SK-N-SH (cell line): ENCODE data around the gene OPCML. TPM values are rescaled to one million over a fixed set of nuclear protein-coding genes. Genes with fewer than 3 reads are reported as not detected.

Source experiments
- CTCF ChIA-PET: fragments of 300-600, 350-600 bp; formaldehyde crosslinking; extraction: SDS; loops from one replicate; lab custom pipeline; 2021; lab: Yijun Ruan, JAX
- POLR2A ChIA-PET: fragments of 350-600 bp; sonication (Branson Sonifier 250); formaldehyde crosslinking; extraction: SDS; loops from one replicate; lab custom pipeline; 2020; ENCODE audit warnings: antibody characterized with exemption, inconsistent platforms; lab: Yijun Ruan, JAX
- DNase-seq: peaks from one replicate; pipeline ENCODE4 v3.0.0; 2012
- H2AFZ ChIP-seq: fragments of 200-600 bp; sonication (generic); 2 replicates; pipeline ENCODE4 v1.8.1; 2016; ENCODE audit warnings: antibody characterized with exemption, mild to moderate bottlenecking, low read depth
- H3F3A ChIP-seq: fragments of 200-600 bp; sonication (generic); replicated peaks from 2 replicates; pipeline ENCODE3; 2016; ENCODE audit warnings: antibody characterized with exemption, mild to moderate bottlenecking; ENCODE audit not compliant: insufficient read depth
- H3K27ac ChIP-seq, 2 experiments: fragments of 200-500 bp in 1 of 2; fragments of 200-600 bp in 1 of 2; sonication (Bioruptor generic) in 1 of 2; sonication (generic), shearing (Covaris generic) in 1 of 2; 2 replicates each; pipeline versions ENCODE4 v1.5.1 to v1.6.1; 2014 to 2016; ENCODE audit warnings: low read depth in 2 of 2, inconsistent platforms in 1 of 2, low read length in 1 of 2, mild to moderate bottlenecking in 1 of 2, mixed read lengths in 1 of 2
- H3K27me3 ChIP-seq: fragments of 200-600 bp; sonication (generic), shearing (Covaris generic); 2 replicates; pipeline ENCODE4 v1.6.1; 2016; ENCODE audit warnings: mixed run types; ENCODE audit not compliant: insufficient read depth
- H3K36me3 ChIP-seq, 2 experiments: fragments of 200-500 bp in 1 of 2; fragments of 200-600 bp in 1 of 2; sonication (Bioruptor generic) in 1 of 2; sonication (generic) in 1 of 2; replicated peaks in 1 of 2; 2 replicates each; pipeline versions ENCODE3 to v1.5.1; 2014 to 2016; ENCODE audit warnings: low read length in 1 of 2, mild to moderate bottlenecking in 1 of 2; ENCODE audit not compliant: insufficient read depth in 2 of 2, control insufficient read depth in 1 of 2
- H3K4me1 ChIP-seq, 2 experiments: fragments of 200-500 bp in 1 of 2; fragments of 200-600 bp in 1 of 2; sonication (Bioruptor generic) in 1 of 2; sonication (generic), shearing (Covaris generic) in 1 of 2; 2 replicates each; pipeline versions ENCODE4 v1.5.1 to v1.6.1; 2014 to 2016; ENCODE audit warnings: low read depth in 1 of 2, low read length in 1 of 2, mixed run types in 1 of 2; ENCODE audit not compliant: insufficient read depth in 2 of 2, control insufficient read depth in 1 of 2
- H3K4me2 ChIP-seq: fragments of 200-600 bp; sonication (generic), shearing (Covaris generic); 2 replicates; pipeline ENCODE4 v1.6.1; 2017; ENCODE audit warnings: mixed run types
- H3K4me3 ChIP-seq, 2 experiments: fragments of 200-500 bp in 1 of 2; fragments of 200-600 bp in 1 of 2; sonication (Bioruptor generic) in 1 of 2; sonication (generic), shearing (Covaris generic) in 1 of 2; 2 replicates each; pipeline versions ENCODE4 v1.5.1 to v1.8.1; 2014 to 2016; ENCODE audit warnings: low read depth in 2 of 2, inconsistent platforms in 1 of 2, low read length in 1 of 2, mild to moderate bottlenecking in 1 of 2, mixed read lengths in 1 of 2, moderate library complexity in 1 of 2
- H3K79me2 ChIP-seq: fragments of 200-600 bp; sonication (generic); 2 replicates; pipeline ENCODE4 v1.8.1; 2017; ENCODE audit warnings: mild to moderate bottlenecking; ENCODE audit not compliant: insufficient read depth
- H3K9ac ChIP-seq: fragments of 200-600 bp; sonication (generic); 2 replicates; pipeline ENCODE4 v1.6.1; 2017; ENCODE audit warnings: mixed run types
- H3K9me2 ChIP-seq: fragments of 200-600 bp; sonication (generic); 2 replicates; pipeline ENCODE4 v1.6.1; 2017; ENCODE audit warnings: mixed run types
- H3K9me3 ChIP-seq: fragments of 200-600 bp; sonication (generic); 2 replicates; pipeline ENCODE4 v1.6.1; 2017; ENCODE audit warnings: mixed run types, mild to moderate bottlenecking, moderate library complexity
- H4K20me1 ChIP-seq: fragments of 200-600 bp; sonication (generic); 2 replicates; pipeline ENCODE4 v1.6.1; 2017; ENCODE audit warnings: mild to moderate bottlenecking, mixed run types; ENCODE audit not compliant: insufficient read depth
- CTCF ChIP-seq: fragments of 200-600 bp; sonication (generic); IDR thresholded peaks from 2 replicates; pipeline ENCODE4 v1.6.1; 2017; ENCODE audit warnings: antibody characterized with exemption, mild to moderate bottlenecking, moderate library complexity
- EZH2phosphoT487 ChIP-seq: fragments of 200-600 bp; sonication (generic); IDR thresholded peaks from 2 replicates; pipeline ENCODE4 v1.6.1; 2017; ENCODE audit warnings: low read depth, mixed run types, mild to moderate bottlenecking, antibody characterized with exemption, moderate library complexity, borderline replicate concordance
- GATA2 ChIP-seq: sonication (generic); formaldehyde crosslinking; IDR thresholded peaks from 2 replicates; pipeline ENCODE4 v1.5.0; 2020; ENCODE audit warnings: mild to moderate bottlenecking, missing genetic modification reagents
- IRF3 ChIP-seq: fragments of 150-350 bp; IDR thresholded peaks from 2 replicates; pipeline ENCODE4 v1.6.1; 2016; ENCODE audit warnings: mild to moderate bottlenecking, low read depth, low read length
- JUND ChIP-seq: IDR thresholded peaks from 2 replicates; pipeline ENCODE4 v1.4.0; 2012
- MEF2A ChIP-seq: IDR thresholded peaks from 2 replicates; pipeline ENCODE4 v1.4.0; 2012; ENCODE audit warnings: low read depth, borderline replicate concordance
- NRF1 ChIP-seq: IDR thresholded peaks from 2 replicates; pipeline ENCODE4 v1.6.1; 2012; ENCODE audit warnings: low read depth, mild to moderate bottlenecking, low read length
- PBX3 ChIP-seq: IDR thresholded peaks from 2 replicates; pipeline ENCODE4; 2012
- REST ChIP-seq: IDR thresholded peaks from 2 replicates; pipeline ENCODE4 v1.6.1; 2012; ENCODE audit warnings: mild to moderate bottlenecking, low read depth, low read length, moderate library complexity
- TEAD4 ChIP-seq: IDR thresholded peaks from 2 replicates; pipeline ENCODE4 v1.4.0; 2012; ENCODE audit warnings: mild to moderate bottlenecking, borderline replicate concordance; ENCODE audit not compliant: insufficient read depth
- ZBTB33 ChIP-seq: IDR thresholded peaks from 2 replicates; pipeline ENCODE4 v1.4.0; 2012; ENCODE audit warnings: low read depth, borderline replicate concordance
- WGBS: methylation state at CpG from one replicate; pipeline ENCODE4 v1.1.6; 2017; ENCODE audit warnings: low lambda C conversion rate; 5-methylcytosine and 5-hydroxymethylcytosine counted together
- polyA plus RNA-seq, 3 experiments: library from polyadenylated mRNA; depleted of rRNA; stranded (reverse); fragments of >200 nt; gene quantifications; 2 replicates each; pipeline ENCODE4 v1.2.3, GENCODE V29; 2012

Gene OPCML
- polyA plus RNA-seq, 1 of the 3 experiments (the other 2 are of a cell fraction) = not detected

- CTCF ChIA-PET = interaction anchor here (1.3 kb wide), 1 partner anchor 66 kb away, joined by 3 read pairs; no protein-coding TSS in a partner anchor
- WGBS = 56% methylated on average over 5 of the region's 5 CpGs
- Histone ChIP-seq H3F3A (no peaks in the 10 kb centered on the region), H4K20me1 (no peaks in the 10 kb centered on the region), H3K9me2 (no peaks in the 10 kb centered on the region), H3K27me3 (no peaks in the 10 kb centered on the region), H3K4me2 (no peak overlapping the region), H3K9ac (no peak overlapping the region), H3K9me3 (no peaks in the 10 kb centered on the region; the same call in 1 of the 2 replicates), H3K36me3 (no peaks in the 10 kb centered on the region), H2AFZ (no peak overlapping the region), H3K79me2 (no peaks in the 10 kb centered on the region), H3K27ac (no peak overlapping the region), H3K4me1 (peaks cover 0 to 36% of the 10 kb centered on the region in 2 experiments; a peak in 2 of 4 replicates), H3K4me3 (no peak overlapping the region)
- no peak for DNase-seq
- POLR2A ChIA-PET = no interaction called here
- no peak for TF ChIP-seq ZBTB33
- TF ChIP-seq MEF2A = no peak
- TF ChIP-seq CTCF = no peak
- TF ChIP-seq JUND = no peak
- no peak for TF ChIP-seq NRF1
- no peak for TF ChIP-seq PBX3
Measured at GRCh38 chr11:133230431-133230830, 301.9 kb downstream of the OPCML start.

- Histone ChIP-seq H3K9me3 (no peaks in the 10 kb centered on the region; the same call in 1 of the 2 replicates), H3K4me3 (no peak overlapping the region), H3K27me3 (no peaks in the 10 kb centered on the region), H3K36me3 (no peaks in the 10 kb centered on the region), H4K20me1 (no peaks in the 10 kb centered on the region), H3K9ac (no peak overlapping the region), H3K4me2 (no peak overlapping the region), H3K4me1 (peaks cover 0 to 25% of the 10 kb centered on the region in 2 experiments; a peak in 2 of 4 replicates), H3F3A (no peaks in the 10 kb centered on the region), H3K79me2 (no peaks in the 10 kb centered on the region), H3K27ac (peak overlapping the region in 1 of 2 experiments; percentile 28; a peak in 1 of 4 replicates), H2AFZ (no peak overlapping the region), H3K9me2 (no peaks in the 10 kb centered on the region)
- DNase-seq = peak; percentile 79
- CTCF ChIA-PET = interaction anchor here (1.1 to 2.1 kb wide), 4 partner anchors 10 to 150 kb away, joined by 3 to 5 read pairs (median 3); no protein-coding TSS in a partner anchor
- POLR2A ChIA-PET = no interaction called here
- WGBS = 40% methylated on average over 25 of the region's 26 CpGs
- no peak for TF ChIP-seq EZH2phosphoT487
- TF ChIP-seq GATA2 (CRISPR knock-in tag) = peak; percentile 39
- no peak for TF ChIP-seq TEAD4
- no peak for TF ChIP-seq REST
- no peak for TF ChIP-seq ZBTB33
- TF ChIP-seq IRF3 = no peak
Measured at GRCh38 chr11:133228471-133229329, 303.6 kb downstream of the OPCML start.
